Endothelial cell of umbilical vein (primary cell): ENCODE results near the gene GRK5. TPM values are rescaled to one million over a fixed set of nuclear protein-coding genes. Genes with fewer than 3 reads are reported as not detected.

Source experiments
- BruUV-seq: library from RNA; stranded (reverse); fragments of 400-500 nt; replicated peaks from 2 replicates; lab custom pipeline; 2021; lab: Mats Ljungman, UMichigan
- CTCF ChIA-PET: fragments of 300-600, 350-600 bp; sonication (Branson Sonifier 250); formaldehyde crosslinking; loops from one replicate; lab custom pipeline; 2021; ENCODE audit warnings: antibody characterized with exemption, inconsistent platforms; lab: Charles Lee
- POLR2A ChIA-PET: fragments of 300-600, 350-600 bp; sonication (Branson Sonifier 250); formaldehyde crosslinking; loops from one replicate; lab custom pipeline; 2021; ENCODE audit warnings: antibody characterized with exemption, inconsistent platforms; lab: Charles Lee
- DNase-seq: peaks from one replicate; pipeline ENCODE4 v3.0.0-alpha.2; 2011; ENCODE audit warnings: low read depth, low spot score
- FAIRE-seq: peaks from 2 replicates; lab custom pipeline; 2011; peaks lifted over from hg19 to GRCh38; lab: Jason Lieb, UNC
- H2AFZ ChIP-seq: 2 replicates; pipeline ENCODE4 v1.6.0; 2012; ENCODE audit warnings: low read depth, low read length, control low read depth, inconsistent platforms
- H3K27ac ChIP-seq: 2 replicates; pipeline ENCODE4 v1.5.1; 2011; ENCODE audit warnings: low read depth, mild to moderate bottlenecking, control low read depth, low read length, moderate library complexity; ENCODE audit not compliant: insufficient read depth
- H3K27me3 ChIP-seq, 2 experiments: 2 replicates each; pipeline versions ENCODE4 v1.6.0 to v1.6.1; 2011; ENCODE audit warnings: low read length in 2 of 2, mixed read lengths in 1 of 2; ENCODE audit not compliant: control insufficient read depth in 2 of 2, insufficient read depth in 2 of 2
- H3K36me3 ChIP-seq, 2 experiments: 2 replicates in 1 of 2; 3 replicates in 1 of 2; pipeline ENCODE4 v1.5.1; 2011; ENCODE audit warnings: low read length in 2 of 2, mild to moderate bottlenecking in 1 of 2, moderate library complexity in 1 of 2; ENCODE audit not compliant: control insufficient read depth in 2 of 2, insufficient read depth in 2 of 2; ENCODE audit errors: extremely low read depth in 1 of 2
- H3K4me1 ChIP-seq: 3 replicates; pipeline ENCODE4 v1.5.1; 2011; ENCODE audit warnings: mild to moderate bottlenecking, low read length; ENCODE audit not compliant: control insufficient read depth, insufficient read depth; ENCODE audit errors: extremely low read depth
- H3K4me2 ChIP-seq: 2 replicates; pipeline ENCODE4 v1.6.1; 2011; ENCODE audit warnings: low read length, control low read depth, mixed read lengths; ENCODE audit not compliant: insufficient read depth
- H3K4me3 ChIP-seq, 3 experiments: fragments of 200-600 bp in 1 of 3; sonication (generic), shearing (Covaris generic) in 1 of 3; replicated peaks in 1 of 3; 2 replicates each; pipeline ENCODE4 v1.5.1; 2011 to 2016; ENCODE audit warnings: control low read depth in 3 of 3, low read length in 3 of 3, mild to moderate bottlenecking in 2 of 3, inconsistent platforms in 1 of 3, low read depth in 1 of 3, moderate library complexity in 1 of 3; ENCODE audit not compliant: insufficient read depth in 1 of 3
- H3K79me2 ChIP-seq: 2 replicates; pipeline ENCODE4 v1.6.0; 2012; ENCODE audit warnings: low read length, inconsistent platforms; ENCODE audit not compliant: control insufficient read depth, insufficient read depth
- H3K9ac ChIP-seq: replicated peaks from 2 replicates; pipeline ENCODE3; 2011; ENCODE audit warnings: low read length, control low read depth; ENCODE audit not compliant: insufficient read depth; ENCODE audit errors: extremely low read depth
- H3K9me1 ChIP-seq: replicated peaks from 3 replicates; pipeline ENCODE4 v1.6.0; 2011; ENCODE audit warnings: mild to moderate bottlenecking, low read length; ENCODE audit not compliant: control insufficient read depth, insufficient read depth; ENCODE audit errors: extremely low read depth
- H3K9me3 ChIP-seq: replicated peaks from 2 replicates; pipeline ENCODE4 v1.5.1; 2012; ENCODE audit warnings: low read length, inconsistent platforms; ENCODE audit not compliant: control insufficient read depth, insufficient read depth
- H4K20me1 ChIP-seq: replicated peaks from 2 replicates; pipeline ENCODE3; 2011; ENCODE audit warnings: mild to moderate bottlenecking, low read length; ENCODE audit not compliant: control insufficient read depth, insufficient read depth; ENCODE audit errors: extremely low read depth
- FOS ChIP-seq: IDR thresholded peaks from 2 replicates; pipeline ENCODE4 v1.6.1; 2011; ENCODE audit warnings: mild to moderate bottlenecking, low read length, moderate library complexity, borderline replicate concordance; ENCODE audit not compliant: insufficient read depth
- GATA2 ChIP-seq: IDR thresholded peaks from 2 replicates; pipeline ENCODE4 v1.7.0; 2011; ENCODE audit warnings: low read depth, mild to moderate bottlenecking, moderate library complexity, mixed read lengths, low read length; ENCODE audit not compliant: insufficient read length, insufficient read depth
- POLR2AphosphoS5 ChIP-seq: IDR thresholded peaks from 2 replicates; pipeline ENCODE4 v1.6.1; 2012; ENCODE audit warnings: low read depth, mild to moderate bottlenecking, control low read depth, low read length, moderate library complexity; ENCODE audit not compliant: insufficient read depth
- dilution Hi-C: fragments of 300-500 bp; cut with MboI; formaldehyde crosslinking; loops from one replicate; pipeline ENCODE4 v1.15.0; 2019; ENCODE audit warnings: low sequenced_read_pairs; ENCODE audit not compliant: extremely low pct_ligation_motif_present
- intact Hi-C: fragments of 100-400 bp; cut with micrococcal nuclease; formaldehyde crosslinking; loops from one replicate; pipeline ENCODE4 v1.10.0; 2022
- polyA plus RNA-seq, 4 experiments: library from polyadenylated mRNA; depleted of rRNA in 3 of 4; stranded (reverse) in 3 of 4; unstranded in 1 of 4; fragments of >200 nt; gene quantifications; 2 replicates each; pipeline versions ENCODE4 v1.2.1 to v1.2.3, GENCODE V29; 2011 to 2012; ENCODE audit warnings: missing spikeins in 1 of 4
- total RNA-seq: library from RNA; stranded (reverse); gene quantifications from 2 replicates; pipeline ENCODE4 v1.2.3, GENCODE V29; 2021

Gene GRK5
- total and polyA plus RNA-seq, 2 donors (not counting 3 experiments of a cell fraction or from before 2014, with no cell fraction given), result 13.1 to 29.5 TPM

DNA sequence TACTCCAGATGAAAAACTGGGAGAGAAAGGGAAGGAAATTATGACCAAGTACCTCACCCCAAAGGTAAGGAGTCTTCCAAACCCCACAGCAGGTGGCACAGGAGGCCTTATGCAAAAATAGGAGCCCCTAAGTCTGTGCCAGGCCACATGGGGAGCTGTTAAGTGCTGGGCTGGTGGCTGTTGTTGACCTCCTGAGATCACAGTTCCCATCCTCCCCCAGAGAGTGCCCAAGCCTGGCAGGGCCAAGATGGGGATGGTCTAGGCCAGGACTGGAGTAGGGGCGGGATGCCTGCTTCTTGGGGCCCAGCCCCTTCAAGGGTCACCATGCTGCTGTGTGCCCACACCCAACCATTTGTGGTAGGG lies 189.3 kb downstream of the GRK5 start:
- Histone ChIP-seq H3K4me3 (no peak overlapping the region), H3K79me2 (no peaks in the 10 kb centered on the region), H3K4me2 (no peak overlapping the region), H3K9me3 (no peaks in the 10 kb centered on the region), H3K9me1 (no peaks in the 10 kb centered on the region), H3K4me1 (peaks cover 16% of the 10 kb centered on the region), H3K36me3 (peaks cover 0 to 7% of the 10 kb centered on the region in 2 experiments), H3K27me3 (no peaks in the 10 kb centered on the region), H3K27ac (no peak overlapping the region), H3K9ac (no peak overlapping the region), H2AFZ (no peak overlapping the region), H4K20me1 (no peaks in the 10 kb centered on the region)
- DNase-seq, result no peak
- ChIA-PET POLR2A (no interaction called here), CTCF (no interaction called here)
- intact Hi-C loops (no loop called here), dilution Hi-C loops (no loop called here)
- BruUV-seq, result no TSS peak
- FAIRE-seq, result no peak
- TF ChIP-seq GATA2, result no peak
- no peak for TF ChIP-seq FOS

GRCh38 chr10:119397416-119397815 lies 190.0 kb downstream of the GRK5 start:
- Histone ChIP-seq H3K9ac (no peak overlapping the region), H2AFZ (no peak overlapping the region), H3K9me1 (no peaks in the 10 kb centered on the region), H3K27ac (no peak overlapping the region), H3K36me3 (peaks cover 0 to 7% of the 10 kb centered on the region in 2 experiments), H3K4me2 (no peak overlapping the region), H3K4me1 (peaks cover 21% of the 10 kb centered on the region), H3K9me3 (no peaks in the 10 kb centered on the region), H3K79me2 (no peaks in the 10 kb centered on the region), H4K20me1 (no peaks in the 10 kb centered on the region), H3K27me3 (no peaks in the 10 kb centered on the region), H3K4me3 (no peak overlapping the region)
- ChIA-PET POLR2A (no interaction called here), CTCF (no interaction called here)
- dilution Hi-C loops, result no loop called here
- intact Hi-C loops, result no loop called here
- TF ChIP-seq POLR2AphosphoS5, result no peak
- FAIRE-seq (no peak), DNase-seq (no peak)
- no TSS peak for BruUV-seq
